GM19099 (cell line): Measurements from ENCODE around the gene BTN3A1.

Experiments
- POLR2A ChIP-seq: IDR thresholded peaks from 3 replicates; pipeline ENCODE4 v1.6.1; 2011; ENCODE audit warnings: low read depth; ENCODE audit not compliant: insufficient read length; ENCODE audit errors: extremely low read depth

Gene BTN3A1

GRCh38 chr6:26427451-26427809, 25.4 kb downstream of the BTN3A1 start:
- no peak for TF ChIP-seq POLR2A

GRCh38 chr6:26428206-26428605, 26.1 kb downstream of the BTN3A1 start:
- TF ChIP-seq POLR2A = no peak

GRCh38 chr6:26430787-26431186, 28.7 kb downstream of the BTN3A1 start:
- no peak for TF ChIP-seq POLR2A

- TF ChIP-seq POLR2A = no peak
Observed at GRCh38 chr6:26431258-26432172, 29.4 kb downstream of the BTN3A1 start.

GRCh38 chr6:26432627-26433201, 30.6 kb downstream of the BTN3A1 start:
- TF ChIP-seq POLR2A = no peak

GRCh38 chr6:26436018-26436417, 33.9 kb downstream of the BTN3A1 start:
- TF ChIP-seq POLR2A = no peak

GRCh38 chr6:26437550-26437949, 35.5 kb downstream of the BTN3A1 start:
- no peak for TF ChIP-seq POLR2A

GRCh38 chr6:26438000-26438399, 35.9 kb downstream of the BTN3A1 start:
- TF ChIP-seq POLR2A = no peak

- no peak for TF ChIP-seq POLR2A
Observed at GRCh38 chr6:26439151-26440125, 37.4 kb downstream of the BTN3A1 start.

- no peak for TF ChIP-seq POLR2A
Observed at GRCh38 chr6:26440977-26441358, 38.9 kb downstream of the BTN3A1 start.

GRCh38 chr6:26441977-26442376, 39.9 kb downstream of the BTN3A1 start:
- no peak for TF ChIP-seq POLR2A

- TF ChIP-seq POLR2A = no peak
Observed at GRCh38 chr6:26445934-26446667, 44.0 kb downstream of the BTN3A1 start.

- no peak for TF ChIP-seq POLR2A
Observed at GRCh38 chr6:26447257-26447656, 45.2 kb downstream of the BTN3A1 start.

- no peak for TF ChIP-seq POLR2A
Observed at GRCh38 chr6:26450240-26450639, 48.2 kb downstream of the BTN3A1 start.
